GM19099 (cell line): ENCODE data around the gene LYVE1.

Experiments
- POLR2A ChIP-seq: IDR thresholded peaks from 3 replicates; pipeline ENCODE4 v1.6.1; 2011; ENCODE audit warnings: low read depth; ENCODE audit not compliant: insufficient read length; ENCODE audit errors: extremely low read depth

The LYVE1 gene

GRCh38 chr11:10524471-10524870, 44.0 kb downstream of the LYVE1 start:
- no peak for TF ChIP-seq POLR2A

- TF ChIP-seq POLR2A: no peak
These were observed 45.5 kb downstream of the LYVE1 start for GRCh38 chr11:10522921-10523320.

- TF ChIP-seq POLR2A: no peak
These were observed 46.2 kb downstream of the LYVE1 start for GRCh38 chr11:10522276-10522675.

GRCh38 chr11:10520562-10520961, 47.9 kb downstream of the LYVE1 start:
- TF ChIP-seq POLR2A: no peak

- TF ChIP-seq POLR2A: no peak
These were observed 48.8 kb downstream of the LYVE1 start for GRCh38 chr11:10519630-10520029.

GRCh38 chr11:10518891-10519290, 49.6 kb downstream of the LYVE1 start:
- no peak for TF ChIP-seq POLR2A

- no peak for TF ChIP-seq POLR2A
These were observed 50.3 kb downstream of the LYVE1 start for GRCh38 chr11:10518123-10518522.

- no peak for TF ChIP-seq POLR2A
These were observed 53.0 kb downstream of the LYVE1 start for GRCh38 chr11:10515418-10515817.

- TF ChIP-seq POLR2A: no peak
These were observed 53.8 kb downstream of the LYVE1 start for GRCh38 chr11:10514709-10515108.

- no peak for TF ChIP-seq POLR2A
These were observed 54.3 kb downstream of the LYVE1 start for GRCh38 chr11:10514202-10514601.

- TF ChIP-seq POLR2A: no peak
These were observed 57.3 kb downstream of the LYVE1 start for GRCh38 chr11:10511181-10511621.
